AG10803 (cell line): Measurements from ENCODE around the gene SLAMF1.
"Not testable (repeated sequence)": the region's sequence is repeated elsewhere in the genome, so short reads cannot be mapped to it uniquely, and the experiment has no call there.

Experiments used
- DNase-seq: peaks from one replicate; pipeline ENCODE4 v3.0.0; 2010; ENCODE audit warnings: low read depth
- H3K4me3 ChIP-seq: 2 replicates; pipeline ENCODE4 v1.5.1; 2011; ENCODE audit warnings: mild to moderate bottlenecking, low read length, control low read depth
- TF ChIP-seq, protein P1 (sequence below): conservative IDR thresholded peaks from 2 replicates; pipeline ENCODE4 v1.5.1; 2011; ENCODE audit warnings: mild to moderate bottlenecking, low read length, control low read depth, inconsistent platforms

Gene SLAMF1, protein sequence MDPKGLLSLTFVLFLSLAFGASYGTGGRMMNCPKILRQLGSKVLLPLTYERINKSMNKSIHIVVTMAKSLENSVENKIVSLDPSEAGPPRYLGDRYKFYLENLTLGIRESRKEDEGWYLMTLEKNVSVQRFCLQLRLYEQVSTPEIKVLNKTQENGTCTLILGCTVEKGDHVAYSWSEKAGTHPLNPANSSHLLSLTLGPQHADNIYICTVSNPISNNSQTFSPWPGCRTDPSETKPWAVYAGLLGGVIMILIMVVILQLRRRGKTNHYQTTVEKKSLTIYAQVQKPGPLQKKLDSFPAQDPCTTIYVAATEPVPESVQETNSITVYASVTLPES

DNA sequence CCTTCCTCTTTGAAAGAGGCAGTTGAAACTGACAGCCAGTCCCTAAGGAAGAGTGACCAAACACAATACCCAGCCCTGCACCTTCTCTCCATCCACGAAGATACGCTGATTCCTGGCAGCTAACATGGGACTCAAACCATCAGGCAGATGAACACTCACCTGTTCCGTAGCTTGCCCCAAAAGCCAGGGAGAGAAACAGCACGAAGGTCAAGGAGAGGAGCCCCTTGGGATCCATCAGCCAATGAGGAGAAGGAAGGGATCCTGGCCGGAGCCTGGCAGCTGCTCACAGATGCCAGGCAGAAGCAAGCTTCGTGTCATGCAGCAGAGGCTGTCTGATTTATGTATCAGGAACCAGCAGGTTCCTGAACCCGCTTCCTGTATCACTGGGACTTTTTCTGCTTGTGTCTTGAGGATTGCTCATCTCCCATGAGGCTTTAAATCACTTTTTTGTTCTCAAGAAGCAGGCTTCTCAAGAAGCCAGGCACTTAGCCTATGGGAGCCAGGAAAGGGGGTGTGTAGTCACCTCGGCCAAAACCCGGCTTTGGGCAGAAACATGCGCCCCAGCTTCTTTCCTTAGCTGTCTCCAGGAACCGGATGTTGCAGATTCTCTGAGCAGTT lies at the start of gene SLAMF1:
TSS of gene SLAMF1 (minus strand) at position 334 of the 618 bp plus-strand sequence. CDS start at position 235, 99 bp downstream.
- TF ChIP-seq, protein P1, sequence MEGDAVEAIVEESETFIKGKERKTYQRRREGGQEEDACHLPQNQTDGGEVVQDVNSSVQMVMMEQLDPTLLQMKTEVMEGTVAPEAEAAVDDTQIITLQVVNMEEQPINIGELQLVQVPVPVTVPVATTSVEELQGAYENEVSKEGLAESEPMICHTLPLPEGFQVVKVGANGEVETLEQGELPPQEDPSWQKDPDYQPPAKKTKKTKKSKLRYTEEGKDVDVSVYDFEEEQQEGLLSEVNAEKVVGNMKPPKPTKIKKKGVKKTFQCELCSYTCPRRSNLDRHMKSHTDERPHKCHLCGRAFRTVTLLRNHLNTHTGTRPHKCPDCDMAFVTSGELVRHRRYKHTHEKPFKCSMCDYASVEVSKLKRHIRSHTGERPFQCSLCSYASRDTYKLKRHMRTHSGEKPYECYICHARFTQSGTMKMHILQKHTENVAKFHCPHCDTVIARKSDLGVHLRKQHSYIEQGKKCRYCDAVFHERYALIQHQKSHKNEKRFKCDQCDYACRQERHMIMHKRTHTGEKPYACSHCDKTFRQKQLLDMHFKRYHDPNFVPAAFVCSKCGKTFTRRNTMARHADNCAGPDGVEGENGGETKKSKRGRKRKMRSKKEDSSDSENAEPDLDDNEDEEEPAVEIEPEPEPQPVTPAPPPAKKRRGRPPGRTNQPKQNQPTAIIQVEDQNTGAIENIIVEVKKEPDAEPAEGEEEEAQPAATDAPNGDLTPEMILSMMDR = no peak
- no peak within 1 kb of the TSS for H3K4me3 ChIP-seq
- no peak for DNase-seq

DNA sequence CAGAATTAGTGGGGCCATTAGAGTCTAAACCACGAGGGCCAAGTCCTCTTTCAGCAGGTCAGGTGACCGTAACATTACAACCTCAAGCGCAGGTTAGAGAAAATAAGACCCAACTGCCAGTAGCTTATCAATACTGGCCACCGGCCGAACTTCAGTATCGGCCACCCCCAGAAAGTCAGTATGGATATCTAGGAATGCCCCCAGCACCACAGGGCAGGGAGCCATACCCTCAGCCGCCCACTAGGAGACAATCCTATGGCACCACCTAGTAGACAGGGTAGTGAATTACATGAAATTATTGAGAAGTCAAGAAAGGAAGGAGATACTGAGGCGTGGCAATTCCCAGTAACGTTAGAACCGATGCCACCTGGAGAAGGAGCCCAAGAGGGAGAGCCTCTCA lies 45.5 kb upstream of the SLAMF1 start:
- H3K4me3 ChIP-seq, DNase-seq: not testable (repeated sequence)

DNA sequence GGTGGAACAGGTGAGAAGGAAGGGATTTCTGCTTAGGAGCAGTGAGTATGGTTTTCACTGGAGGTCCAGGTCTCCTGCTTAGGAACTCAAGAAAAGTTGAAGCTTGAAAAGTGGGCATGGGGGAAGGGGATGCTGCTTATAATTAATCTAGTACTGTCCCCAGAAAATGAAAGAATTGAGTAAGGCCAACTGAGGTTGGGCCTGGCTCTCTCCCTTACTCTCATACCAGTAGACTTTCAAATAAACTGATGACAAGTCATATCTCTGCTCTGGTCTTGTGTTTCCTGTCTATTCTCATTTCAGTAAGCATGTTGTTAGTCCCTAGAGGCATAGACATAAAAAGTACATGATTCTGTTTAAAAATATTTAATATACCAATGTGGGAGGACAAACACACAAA lies 38.4 kb upstream of the SLAMF1 start:
- TF ChIP-seq, protein P1 = no peak
- no peak overlapping the region for H3K4me3 ChIP-seq
- DNase-seq = no peak

DNA sequence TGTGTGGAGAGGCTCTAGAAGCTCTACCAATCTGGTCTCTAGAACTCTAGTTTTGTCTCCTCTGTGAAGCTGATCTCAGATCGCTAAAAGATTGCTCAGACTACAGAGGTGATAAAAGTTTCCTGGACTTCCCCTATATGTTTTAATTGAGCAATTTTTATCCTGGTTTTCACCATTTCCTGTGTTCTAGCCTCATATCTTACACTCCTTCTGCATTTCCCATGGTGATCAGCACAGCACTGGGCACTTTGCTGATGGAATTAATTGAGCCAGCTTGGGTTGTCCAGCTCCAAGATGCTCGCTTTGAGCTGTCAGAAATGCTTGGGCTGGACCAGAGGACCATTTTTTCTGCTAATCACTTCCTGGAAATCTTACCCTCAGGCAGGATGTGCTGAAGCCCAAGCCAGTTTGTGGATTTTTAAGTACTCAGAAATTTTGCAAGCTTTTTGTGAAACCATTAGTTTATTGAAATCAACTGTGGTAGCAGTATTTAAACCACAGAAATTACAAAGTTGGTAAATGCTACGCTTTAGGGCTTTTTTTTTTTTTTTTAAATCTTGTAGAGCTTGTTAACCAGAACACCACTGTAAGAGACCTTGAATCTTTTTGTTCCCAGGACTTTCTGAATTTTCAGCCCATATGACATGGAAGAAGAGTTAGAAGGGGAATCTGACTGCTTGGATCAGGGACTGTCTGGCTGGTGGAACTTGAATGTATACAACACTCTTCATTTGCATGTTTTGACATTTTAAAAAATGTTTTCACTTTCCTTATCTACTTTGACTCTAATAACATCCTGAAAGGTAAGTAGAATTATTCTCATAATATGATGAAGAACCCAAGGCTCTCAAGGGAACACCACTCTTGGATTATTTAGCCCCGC lies 36.4 kb upstream of the SLAMF1 start:
- TF ChIP-seq, protein P1 = no peak
- H3K4me3 ChIP-seq = no peak overlapping the region
- DNase-seq = peak; percentile 6

DNA sequence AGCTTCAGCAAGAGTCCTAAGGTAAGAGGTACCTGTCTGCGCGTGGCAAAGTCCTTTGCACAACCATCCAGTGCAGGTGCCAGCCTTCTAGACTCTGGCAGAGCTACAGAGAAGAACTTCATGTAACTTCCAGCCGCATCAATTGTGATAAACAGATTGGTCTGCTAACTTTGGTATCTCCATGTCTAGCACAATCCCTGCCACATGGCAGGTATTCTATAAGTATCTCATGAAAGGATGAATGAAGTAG lies 35.0 kb upstream of the SLAMF1 start:
- no peak for DNase-seq
- TF ChIP-seq, protein P1 = no peak

DNA sequence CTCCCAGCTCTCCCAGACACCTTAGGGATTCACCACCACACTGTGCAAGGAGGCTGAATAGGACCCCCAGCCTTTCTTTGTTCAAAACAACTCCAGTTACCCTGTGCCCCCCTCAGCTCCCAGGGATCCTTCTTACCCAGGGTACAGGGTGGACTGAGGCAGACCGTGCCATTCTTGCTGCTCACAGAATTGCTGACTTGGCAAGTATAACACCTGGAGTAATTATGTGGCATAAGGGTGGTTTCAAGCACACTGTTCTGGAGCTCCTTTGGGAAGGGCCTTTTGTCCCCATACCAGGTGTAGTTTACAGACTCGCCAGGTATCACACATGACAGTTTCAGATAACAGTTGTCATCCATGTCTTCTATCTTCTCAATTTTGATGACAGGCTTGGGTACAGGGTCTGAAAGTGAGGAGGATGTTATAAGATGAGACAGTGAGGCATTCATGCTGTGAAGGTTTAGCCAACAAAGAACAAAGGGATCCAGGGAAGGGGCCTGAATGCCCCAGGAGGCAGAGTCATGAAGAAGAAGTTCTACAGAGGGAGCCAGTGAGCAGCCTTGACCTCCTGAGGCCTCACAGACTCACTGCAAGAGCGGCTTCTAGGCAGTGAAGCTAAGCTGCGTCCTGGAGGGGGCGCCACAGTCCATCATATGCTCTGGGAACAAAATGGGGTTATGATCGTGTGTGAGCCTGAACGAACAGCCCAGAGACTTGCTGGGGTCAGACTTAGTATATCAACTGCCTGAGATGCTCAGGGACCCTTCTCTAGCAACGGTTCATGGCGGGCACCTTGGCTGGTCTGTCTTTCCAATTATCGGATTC lies 34.4 kb upstream of the SLAMF1 start:
- TF ChIP-seq, protein P1 = peak; percentile 26
- DNase-seq = peak; percentile 13
- H3K4me3 ChIP-seq = no peak overlapping the region

More for the DNA sequence above, 35.0 kb upstream of the SLAMF1 start:
- H3K4me3 ChIP-seq = no peak overlapping the region

DNA sequence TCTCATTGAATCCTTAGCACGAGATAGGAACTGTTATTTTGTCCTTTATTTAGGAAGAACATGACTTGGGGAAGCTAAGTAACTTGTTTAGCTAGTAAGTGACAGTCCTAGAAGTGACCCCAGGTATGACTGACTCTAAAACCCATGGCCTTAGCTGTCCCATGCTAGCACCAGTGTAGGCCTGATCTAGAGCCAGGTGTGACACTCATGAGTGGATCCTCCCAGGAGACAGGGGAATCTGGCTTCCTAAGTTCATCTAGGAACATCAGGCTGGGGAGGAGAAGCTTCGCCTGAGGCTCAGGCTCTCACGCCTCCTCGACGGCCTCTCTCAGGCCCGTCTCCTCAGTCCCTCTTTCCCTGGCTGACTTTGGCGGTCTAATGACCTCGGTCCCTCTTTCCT lies 33.6 kb upstream of the SLAMF1 start:
- H3K4me3 ChIP-seq = no peak overlapping the region
- TF ChIP-seq, protein P1 = no peak
- no peak for DNase-seq
